Panc1 (cell line): ENCODE data around the gene FOXP4.

Experiments
- POLR2AphosphoS5 ChIP-seq: IDR thresholded peaks from 2 replicates; pipeline ENCODE4 v1.6.1; 2012; ENCODE audit warnings: mild to moderate bottlenecking, low read depth, low read length, moderate library complexity
- SIN3A ChIP-seq: IDR thresholded peaks from 2 replicates; pipeline ENCODE4 v1.6.1; 2012; ENCODE audit warnings: low read depth, mild to moderate bottlenecking, low read length, moderate library complexity, borderline replicate concordance; ENCODE audit not compliant: insufficient read depth
- TCF7L2 ChIP-seq: IDR thresholded peaks from 2 replicates; pipeline ENCODE4 v1.6.1; 2011; ENCODE audit warnings: mild to moderate bottlenecking, low read depth, low read length, inconsistent platforms
- TF ChIP-seq, protein P1 (sequence below): fragments of 450-650 bp; IDR thresholded peaks from 2 replicates; pipeline ENCODE4 v1.5.1; 2017; ENCODE audit warnings: mild to moderate bottlenecking
- TF ChIP-seq, protein P2 (sequence below), 2 experiments: IDR thresholded peaks; 2 replicates each; pipeline ENCODE4 v1.6.1; 2011 to 2012; ENCODE audit warnings: low read depth in 2 of 2, control low read depth in 1 of 2, low read length in 1 of 2, mild to moderate bottlenecking in 1 of 2, moderate library complexity in 1 of 2; ENCODE audit not compliant: insufficient read depth in 1 of 2

DNA sequence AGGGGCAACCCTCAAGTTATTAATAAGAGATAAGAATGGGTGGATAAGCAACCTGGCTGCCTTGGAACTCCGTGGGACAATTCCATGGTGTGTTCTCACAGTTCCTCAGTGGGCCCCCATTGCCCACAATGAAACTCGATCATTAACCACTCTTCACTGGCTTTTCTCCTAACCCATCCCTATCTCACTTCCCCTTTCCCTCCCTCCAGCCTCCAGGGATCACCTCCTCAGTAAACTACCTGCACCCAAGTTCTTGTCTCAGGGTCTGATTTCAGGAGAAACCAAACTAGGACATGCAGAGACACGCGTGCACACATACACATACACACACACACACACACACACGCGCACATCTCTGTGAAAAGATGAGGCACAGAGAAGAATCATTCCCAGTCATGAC, 37.7 kb upstream of the FOXP4 start:
- TF ChIP-seq, protein P1, sequence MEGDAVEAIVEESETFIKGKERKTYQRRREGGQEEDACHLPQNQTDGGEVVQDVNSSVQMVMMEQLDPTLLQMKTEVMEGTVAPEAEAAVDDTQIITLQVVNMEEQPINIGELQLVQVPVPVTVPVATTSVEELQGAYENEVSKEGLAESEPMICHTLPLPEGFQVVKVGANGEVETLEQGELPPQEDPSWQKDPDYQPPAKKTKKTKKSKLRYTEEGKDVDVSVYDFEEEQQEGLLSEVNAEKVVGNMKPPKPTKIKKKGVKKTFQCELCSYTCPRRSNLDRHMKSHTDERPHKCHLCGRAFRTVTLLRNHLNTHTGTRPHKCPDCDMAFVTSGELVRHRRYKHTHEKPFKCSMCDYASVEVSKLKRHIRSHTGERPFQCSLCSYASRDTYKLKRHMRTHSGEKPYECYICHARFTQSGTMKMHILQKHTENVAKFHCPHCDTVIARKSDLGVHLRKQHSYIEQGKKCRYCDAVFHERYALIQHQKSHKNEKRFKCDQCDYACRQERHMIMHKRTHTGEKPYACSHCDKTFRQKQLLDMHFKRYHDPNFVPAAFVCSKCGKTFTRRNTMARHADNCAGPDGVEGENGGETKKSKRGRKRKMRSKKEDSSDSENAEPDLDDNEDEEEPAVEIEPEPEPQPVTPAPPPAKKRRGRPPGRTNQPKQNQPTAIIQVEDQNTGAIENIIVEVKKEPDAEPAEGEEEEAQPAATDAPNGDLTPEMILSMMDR, result no peak
- TF ChIP-seq POLR2AphosphoS5 (no peak), TCF7L2 (no peak), SIN3A (no peak)
- TF ChIP-seq, protein P2, sequence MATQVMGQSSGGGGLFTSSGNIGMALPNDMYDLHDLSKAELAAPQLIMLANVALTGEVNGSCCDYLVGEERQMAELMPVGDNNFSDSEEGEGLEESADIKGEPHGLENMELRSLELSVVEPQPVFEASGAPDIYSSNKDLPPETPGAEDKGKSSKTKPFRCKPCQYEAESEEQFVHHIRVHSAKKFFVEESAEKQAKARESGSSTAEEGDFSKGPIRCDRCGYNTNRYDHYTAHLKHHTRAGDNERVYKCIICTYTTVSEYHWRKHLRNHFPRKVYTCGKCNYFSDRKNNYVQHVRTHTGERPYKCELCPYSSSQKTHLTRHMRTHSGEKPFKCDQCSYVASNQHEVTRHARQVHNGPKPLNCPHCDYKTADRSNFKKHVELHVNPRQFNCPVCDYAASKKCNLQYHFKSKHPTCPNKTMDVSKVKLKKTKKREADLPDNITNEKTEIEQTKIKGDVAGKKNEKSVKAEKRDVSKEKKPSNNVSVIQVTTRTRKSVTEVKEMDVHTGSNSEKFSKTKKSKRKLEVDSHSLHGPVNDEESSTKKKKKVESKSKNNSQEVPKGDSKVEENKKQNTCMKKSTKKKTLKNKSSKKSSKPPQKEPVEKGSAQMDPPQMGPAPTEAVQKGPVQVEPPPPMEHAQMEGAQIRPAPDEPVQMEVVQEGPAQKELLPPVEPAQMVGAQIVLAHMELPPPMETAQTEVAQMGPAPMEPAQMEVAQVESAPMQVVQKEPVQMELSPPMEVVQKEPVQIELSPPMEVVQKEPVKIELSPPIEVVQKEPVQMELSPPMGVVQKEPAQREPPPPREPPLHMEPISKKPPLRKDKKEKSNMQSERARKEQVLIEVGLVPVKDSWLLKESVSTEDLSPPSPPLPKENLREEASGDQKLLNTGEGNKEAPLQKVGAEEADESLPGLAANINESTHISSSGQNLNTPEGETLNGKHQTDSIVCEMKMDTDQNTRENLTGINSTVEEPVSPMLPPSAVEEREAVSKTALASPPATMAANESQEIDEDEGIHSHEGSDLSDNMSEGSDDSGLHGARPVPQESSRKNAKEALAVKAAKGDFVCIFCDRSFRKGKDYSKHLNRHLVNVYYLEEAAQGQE (IDR thresholded peaks at IDR 0.05; ENCODE audit: insufficient read depth in 1 of 2, low read depth in 2 of 2, low read length in 1 of 2), result no peak
